Osteoblast (primary cell): Measurements from ENCODE around the gene SLC1A3. TPM values are rescaled to one million over a fixed set of nuclear protein-coding genes. Genes with fewer than 3 reads are reported as not detected.

Source experiments
- DNase-seq: peaks from one replicate; pipeline ENCODE4 v3.0.0; 2011; ENCODE audit warnings: low spot score, mixed read lengths; ENCODE audit not compliant: insufficient read length; ENCODE audit errors: missing footprints
- H2AFZ ChIP-seq: 2 replicates; pipeline ENCODE4 v1.6.0; 2011; ENCODE audit warnings: mild to moderate bottlenecking, low read length
- H3K27ac ChIP-seq: 2 replicates; pipeline ENCODE4 v1.5.1; 2011; ENCODE audit warnings: mild to moderate bottlenecking, low read depth, low read length, moderate library complexity
- H3K27me3 ChIP-seq: 2 replicates; pipeline ENCODE4 v1.6.0; 2012; ENCODE audit warnings: mild to moderate bottlenecking, control low read depth, inconsistent platforms, low read length, moderate library complexity; ENCODE audit not compliant: insufficient read depth
- H3K36me3 ChIP-seq: 2 replicates; pipeline ENCODE4 v1.5.1; 2011; ENCODE audit warnings: mild to moderate bottlenecking, low read length, control low read depth, moderate library complexity; ENCODE audit not compliant: insufficient read depth
- H3K4me1 ChIP-seq: 2 replicates; pipeline ENCODE4 v1.5.1; 2011; ENCODE audit warnings: mild to moderate bottlenecking, low read length, control low read depth, moderate library complexity; ENCODE audit not compliant: insufficient read depth
- H3K4me2 ChIP-seq: 2 replicates; pipeline ENCODE4 v1.6.0; 2011; ENCODE audit warnings: mild to moderate bottlenecking, low read length; ENCODE audit not compliant: insufficient read depth
- H3K4me3 ChIP-seq: fragments of 200-600 bp; sonication (generic); 3 replicates; pipeline ENCODE4 v1.5.1; 2012; ENCODE audit warnings: mild to moderate bottlenecking, low read length, inconsistent platforms; ENCODE audit not compliant: insufficient read depth
- H3K79me2 ChIP-seq: 2 replicates; pipeline ENCODE4 v1.6.0; 2012; ENCODE audit warnings: mild to moderate bottlenecking, low read length, control low read depth, inconsistent platforms; ENCODE audit not compliant: insufficient read depth
- H3K9me3 ChIP-seq: 2 replicates; pipeline ENCODE4 v1.5.1; 2011; ENCODE audit warnings: low read depth, low read length, control low read depth
- H4K20me1 ChIP-seq: 2 replicates; pipeline ENCODE4 v1.6.0; 2012; ENCODE audit warnings: mild to moderate bottlenecking, low read length, control low read depth; ENCODE audit not compliant: insufficient read depth
- CTCF ChIP-seq: IDR thresholded peaks from 2 replicates; pipeline ENCODE4 v1.5.1; 2011; ENCODE audit warnings: mild to moderate bottlenecking, low read depth, low read length, moderate library complexity; ENCODE audit errors: extremely low read depth
- total RNA-seq: library from RNA; depleted of rRNA; stranded (reverse); fragments of >200 nt; gene quantifications from 2 replicates; pipeline ENCODE4 v1.2.3, GENCODE V29; 2012

The SLC1A3 gene
- total RNA-seq, 1 donor: 45.2 TPM

GRCh38 chr5:36624277-36624676 is 17.9 kb downstream of the SLC1A3 start:
- no peaks in the 10 kb centered on the region for H3K79me2 ChIP-seq
- no peaks in the 10 kb centered on the region for H3K27me3 ChIP-seq
- H3K27ac ChIP-seq: no peak overlapping the region
- no peak for TF ChIP-seq CTCF
- H3K9me3 ChIP-seq: no peaks in the 10 kb centered on the region
- DNase-seq: no peak
- no peaks in the 10 kb centered on the region for H3K4me1 ChIP-seq
- H3K36me3 ChIP-seq: no peaks in the 10 kb centered on the region
- H3K4me3 ChIP-seq: no peak overlapping the region
- no peak overlapping the region for H2AFZ ChIP-seq
- H4K20me1 ChIP-seq: no peaks in the 10 kb centered on the region
- no peak overlapping the region for H3K4me2 ChIP-seq

GRCh38 chr5:36628695-36629094 is 22.3 kb downstream of the SLC1A3 start:
- Histone ChIP-seq H3K79me2 (no peaks in the 10 kb centered on the region), H2AFZ (no peak overlapping the region), H3K4me2 (no peak overlapping the region), H3K4me1 (peaks cover 19% of the 10 kb centered on the region), H3K27me3 (no peaks in the 10 kb centered on the region), H3K4me3 (no peak overlapping the region), H3K27ac (no peak overlapping the region), H4K20me1 (no peaks in the 10 kb centered on the region), H3K36me3 (peaks cover 5% of the 10 kb centered on the region), H3K9me3 (no peaks in the 10 kb centered on the region)
- no peak for TF ChIP-seq CTCF
- no peak for DNase-seq

GRCh38 chr5:36629729-36630128 is 23.3 kb downstream of the SLC1A3 start:
- Histone ChIP-seq H4K20me1 (no peaks in the 10 kb centered on the region), H2AFZ (no peak overlapping the region), H3K27me3 (no peaks in the 10 kb centered on the region), H3K4me3 (no peak overlapping the region), H3K79me2 (no peaks in the 10 kb centered on the region), H3K36me3 (peaks cover 5% of the 10 kb centered on the region), H3K4me2 (no peak overlapping the region), H3K9me3 (no peaks in the 10 kb centered on the region), H3K27ac (no peak overlapping the region), H3K4me1 (peaks cover 19% of the 10 kb centered on the region)
- DNase-seq: no peak
- no peak for TF ChIP-seq CTCF

- peaks cover 5% of the 10 kb centered on the region for H3K36me3 ChIP-seq
- TF ChIP-seq CTCF: no peak
- peak; percentile 75 for DNase-seq
These were observed 24.1 kb downstream of the SLC1A3 start for GRCh38 chr5:36630201-36631145.

More at GRCh38 chr5:36630201-36631145, 24.1 kb downstream of the SLC1A3 start:
- Histone ChIP-seq H4K20me1 (no peaks in the 10 kb centered on the region), H2AFZ (no peak overlapping the region), H3K4me1 (peaks cover 19% of the 10 kb centered on the region), H3K27ac (peak overlapping the region; percentile 19), H3K27me3 (no peaks in the 10 kb centered on the region), H3K4me3 (no peak overlapping the region), H3K4me2 (no peak overlapping the region), H3K79me2 (no peaks in the 10 kb centered on the region), H3K9me3 (no peaks in the 10 kb centered on the region)
